GM20000 (cell line): ENCODE measurements around the gene EVPL.

Experiments used
- DNase-seq: peaks from one replicate; pipeline ENCODE4 v3.0.0; 2012; ENCODE audit warnings: low spot score
- TF ChIP-seq, protein P1 (sequence below): IDR thresholded peaks from 2 replicates; pipeline ENCODE4 v1.5.1; 2012; ENCODE audit warnings: mild to moderate bottlenecking, control low read depth; ENCODE audit errors: extremely low read depth, missing control alignments

Gene EVPL

DNA sequence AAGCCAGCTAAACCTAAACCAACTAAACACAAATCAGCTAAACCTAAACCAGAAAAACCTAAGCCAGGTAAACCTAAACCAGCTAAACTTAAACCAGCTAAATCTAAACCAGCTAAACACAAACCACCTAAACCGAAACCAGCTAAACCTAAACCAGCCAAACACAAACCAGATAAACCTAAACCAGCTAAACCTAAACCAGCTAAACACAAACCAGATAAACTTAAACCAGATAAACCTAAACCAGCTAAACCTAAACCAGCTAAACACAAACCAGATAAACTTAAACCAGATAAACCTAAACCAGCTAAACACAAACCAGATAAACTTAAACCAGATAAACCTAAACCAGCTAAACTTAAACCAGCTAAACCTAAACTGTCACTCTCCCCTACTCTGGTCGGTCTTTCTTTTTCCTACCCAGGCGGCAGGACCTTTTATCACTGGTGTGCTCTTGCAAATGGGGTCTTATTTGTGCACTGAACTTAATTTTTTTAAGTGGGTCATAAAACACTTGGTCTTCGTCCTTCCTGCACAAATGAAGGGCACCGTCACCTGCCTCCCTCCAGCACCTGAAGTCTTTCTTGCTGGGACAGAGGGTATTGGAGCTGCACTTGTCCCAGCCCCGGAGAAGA lies 7.2 kb downstream of the EVPL start:
- DNase-seq: no peak
- TF ChIP-seq, protein P1, sequence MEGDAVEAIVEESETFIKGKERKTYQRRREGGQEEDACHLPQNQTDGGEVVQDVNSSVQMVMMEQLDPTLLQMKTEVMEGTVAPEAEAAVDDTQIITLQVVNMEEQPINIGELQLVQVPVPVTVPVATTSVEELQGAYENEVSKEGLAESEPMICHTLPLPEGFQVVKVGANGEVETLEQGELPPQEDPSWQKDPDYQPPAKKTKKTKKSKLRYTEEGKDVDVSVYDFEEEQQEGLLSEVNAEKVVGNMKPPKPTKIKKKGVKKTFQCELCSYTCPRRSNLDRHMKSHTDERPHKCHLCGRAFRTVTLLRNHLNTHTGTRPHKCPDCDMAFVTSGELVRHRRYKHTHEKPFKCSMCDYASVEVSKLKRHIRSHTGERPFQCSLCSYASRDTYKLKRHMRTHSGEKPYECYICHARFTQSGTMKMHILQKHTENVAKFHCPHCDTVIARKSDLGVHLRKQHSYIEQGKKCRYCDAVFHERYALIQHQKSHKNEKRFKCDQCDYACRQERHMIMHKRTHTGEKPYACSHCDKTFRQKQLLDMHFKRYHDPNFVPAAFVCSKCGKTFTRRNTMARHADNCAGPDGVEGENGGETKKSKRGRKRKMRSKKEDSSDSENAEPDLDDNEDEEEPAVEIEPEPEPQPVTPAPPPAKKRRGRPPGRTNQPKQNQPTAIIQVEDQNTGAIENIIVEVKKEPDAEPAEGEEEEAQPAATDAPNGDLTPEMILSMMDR: no peak

DNA sequence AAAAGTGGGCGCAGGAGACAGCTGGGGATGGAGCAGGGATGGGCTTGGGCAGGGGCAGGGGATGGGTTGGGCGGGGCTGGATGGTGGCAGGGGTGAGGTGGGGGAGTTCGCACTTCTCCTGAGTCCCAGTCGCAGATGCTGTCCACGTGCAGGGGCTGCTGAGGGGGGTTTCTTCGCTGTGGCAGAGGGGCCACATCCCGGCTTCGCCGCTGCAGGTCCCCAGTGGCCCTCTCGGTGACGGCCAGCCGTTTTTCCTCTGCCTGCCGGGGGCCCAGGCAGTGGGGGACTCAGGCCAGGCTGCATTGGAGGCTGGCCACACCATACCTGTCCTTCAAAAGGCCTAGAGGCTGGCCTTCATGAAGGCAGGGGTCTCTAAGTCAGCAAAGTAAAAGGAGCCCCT lies 8.3 kb downstream of the EVPL start:
- TF ChIP-seq, protein P1: no peak
- DNase-seq: no peak

DNA sequence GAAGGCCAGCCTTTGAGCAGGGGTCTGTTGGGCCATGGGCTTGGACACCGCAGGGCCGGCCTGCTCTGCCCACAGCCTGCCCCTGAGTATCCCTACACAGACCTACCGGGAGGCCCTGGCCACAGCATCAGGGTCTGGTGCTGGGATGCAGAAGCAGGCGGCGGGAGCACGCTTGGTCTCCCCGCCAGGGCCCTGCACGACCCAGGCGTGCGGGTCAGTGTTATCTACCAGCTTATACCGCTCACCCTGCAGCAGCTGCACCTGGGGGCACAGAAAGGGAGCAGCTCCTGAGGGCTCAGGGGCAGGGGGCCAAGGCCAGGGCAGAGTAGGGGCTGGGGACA lies 8.8 kb downstream of the EVPL start:
- TF ChIP-seq, protein P1: no peak
- DNase-seq: no peak

DNA sequence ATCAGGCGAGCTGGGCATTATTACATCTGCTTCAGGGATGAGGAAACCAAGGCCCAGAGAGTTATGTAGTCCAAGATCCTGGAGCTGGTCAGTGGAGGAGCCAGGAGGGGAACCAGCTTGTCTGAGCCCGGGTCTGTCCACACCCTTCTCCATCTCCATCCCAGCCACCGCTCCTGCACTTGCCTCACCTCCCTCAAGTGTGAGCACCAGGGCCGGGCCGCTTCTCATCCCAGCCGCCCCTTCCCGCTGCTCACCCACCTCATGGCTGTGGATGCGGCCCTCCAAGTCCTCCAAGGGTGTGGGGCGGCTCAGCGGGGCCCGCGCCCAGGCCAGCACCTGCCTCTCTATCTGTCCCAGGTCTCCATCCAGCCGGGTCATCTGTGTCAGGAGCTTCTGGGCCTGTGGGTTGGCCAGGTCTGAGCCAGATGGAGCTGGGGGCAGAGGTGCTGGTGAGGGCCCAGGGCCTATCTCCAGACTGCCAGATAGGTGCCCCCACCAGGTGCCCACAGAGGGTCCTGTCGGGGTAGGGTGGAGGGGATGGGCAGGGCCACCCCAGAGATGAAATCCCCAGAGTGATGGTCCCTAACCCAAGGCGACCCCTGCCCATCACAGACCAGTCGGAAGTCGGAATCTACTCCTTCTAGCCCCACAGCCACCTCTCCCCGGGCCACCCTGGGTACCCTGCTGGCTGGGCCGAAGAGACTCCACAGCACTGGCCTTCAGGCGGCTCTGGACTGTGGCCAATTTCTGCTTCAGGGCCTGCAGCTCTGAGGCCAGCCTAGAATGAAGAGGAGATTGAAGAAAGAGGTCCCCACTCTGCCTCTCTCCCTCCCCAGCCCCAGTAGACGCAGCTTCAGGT lies 9.4 kb downstream of the EVPL start:
- TF ChIP-seq, protein P1: no peak
- no peak for DNase-seq

DNA sequence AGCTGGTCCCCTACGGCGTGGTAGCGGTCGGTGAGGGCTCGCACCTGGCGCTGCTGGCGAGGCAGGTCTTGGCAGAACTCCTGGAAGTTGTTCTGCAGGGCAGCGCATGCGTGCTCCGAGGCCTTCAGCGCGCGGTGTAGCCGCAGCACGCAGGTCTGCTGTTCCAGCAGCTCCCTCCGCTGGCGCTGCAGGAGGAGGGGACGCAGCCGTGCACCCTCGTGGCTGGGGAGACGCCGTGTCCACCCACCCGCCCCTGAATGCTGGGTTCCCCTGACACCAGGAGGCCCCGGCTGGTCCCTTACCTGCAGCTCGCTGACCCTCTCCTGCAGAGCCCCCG lies 12.2 kb downstream of the EVPL start:
- no peak for DNase-seq
- TF ChIP-seq, protein P1: no peak

DNA sequence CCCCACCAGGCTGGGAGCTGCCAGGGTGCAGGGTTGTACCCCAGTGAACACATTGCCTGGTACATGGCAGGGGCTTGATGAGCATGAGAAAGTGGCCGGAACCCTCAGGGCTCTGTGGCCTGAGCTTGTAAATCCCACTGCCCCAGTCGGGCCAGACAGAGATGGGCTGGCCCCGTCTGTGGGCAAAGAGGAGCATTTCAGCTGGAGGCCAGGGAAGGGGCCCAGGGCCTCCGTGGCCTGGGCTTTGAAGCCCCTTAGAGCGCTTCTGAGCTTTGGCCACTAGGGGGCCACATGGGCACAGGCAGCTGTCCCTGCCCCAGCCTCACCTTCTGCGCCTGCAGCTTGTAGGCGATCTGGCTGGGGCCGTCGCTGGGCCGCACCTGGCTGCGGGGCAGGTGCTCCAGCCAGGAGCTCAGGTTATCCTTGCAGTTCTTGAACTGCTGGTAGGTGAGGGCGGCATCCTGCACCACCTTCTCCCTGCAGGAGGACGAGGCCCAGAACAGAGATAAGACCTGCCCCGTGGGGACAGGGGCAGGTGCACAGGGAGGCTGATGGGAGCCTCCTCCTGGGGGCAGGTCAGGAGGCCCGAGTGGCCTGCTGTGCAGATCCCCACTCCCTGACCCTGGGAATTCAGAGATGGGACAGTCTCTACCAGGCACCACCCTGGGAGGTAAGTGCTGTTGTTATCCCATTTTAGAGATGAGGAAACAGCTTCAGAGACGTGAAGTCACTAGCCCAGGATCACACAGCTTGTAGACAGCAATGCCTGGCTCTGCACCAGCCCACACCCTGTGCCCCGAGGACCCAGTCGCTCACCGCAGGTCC lies 12.8 kb downstream of the EVPL start:
- DNase-seq: peak; percentile 95
- TF ChIP-seq, protein P1: peak; percentile 96
